A549 (cell line): ENCODE results near the gene CMTR2. TPM values are rescaled to one million over a fixed set of nuclear protein-coding genes. Genes with fewer than 3 reads are reported as not detected.

Source experiments
- ATAC-seq, 2 experiments: fragments of 200-7000 bp in 1 of 2; fragments of >200 bp in 1 of 2; cut with Nextera tagmentation in 1 of 2; cut with Tn5 transposase in 1 of 2; 3 replicates each; pipeline versions ENCODE4 v1.8.0 to v1.9.1; 2018 to 2020; ENCODE audit warnings: mild to moderate bottlenecking in 1 of 2, moderate library complexity in 1 of 2
- CTCF ChIA-PET: fragments of 300-600 bp; sonication (Branson Sonifier 250); formaldehyde crosslinking; extraction: SDS; loops from one replicate; lab custom pipeline; 2021; ENCODE audit warnings: antibody characterized with exemption, inconsistent platforms; lab: Yijun Ruan, JAX
- POLR2A ChIA-PET: fragments of 350-600 bp; formaldehyde crosslinking; extraction: SDS; loops from one replicate; lab custom pipeline; 2021; ENCODE audit warnings: antibody characterized with exemption, inconsistent platforms; lab: Yijun Ruan, JAX
- DNase-seq, 2 experiments: peaks; one replicate each; pipeline versions ENCODE4 v3.0.0 to v3.0.0-alpha.2; 2011 to 2016; ENCODE audit warnings: low read depth in 1 of 2, low spot score in 1 of 2
- FAIRE-seq: peaks from 2 replicates; lab custom pipeline; 2011; peaks lifted over from hg19 to GRCh38; lab: Jason Lieb, UNC
- H3K27ac ChIP-seq, 2 experiments: fragments of >200 bp; sonication (Bioruptor Twin); formaldehyde crosslinking; 3 replicates each; pipeline ENCODE4 v1.5.1; 2016 to 2017
- H3K4me1 ChIP-seq: fragments of >200 bp; sonication (Bioruptor Twin); formaldehyde crosslinking; 3 replicates; pipeline ENCODE4 v1.6.1; 2016
- H3K4me2 ChIP-seq: fragments of >200 bp; sonication (Bioruptor Twin); formaldehyde crosslinking; 3 replicates; pipeline ENCODE4 v1.6.1; 2016
- H3K4me3 ChIP-seq: fragments of >200 bp; sonication (Bioruptor Twin); formaldehyde crosslinking; 3 replicates; pipeline ENCODE4 v1.5.1; 2016
- H3K9me3 ChIP-seq: fragments of >200 bp; sonication (Bioruptor Twin); formaldehyde crosslinking; 3 replicates; pipeline ENCODE4 v1.6.1; 2016
- CBX2 ChIP-seq: fragments of 200-600 bp; sonication (generic); IDR thresholded peaks from 2 replicates; pipeline ENCODE4 v1.6.1; 2016; ENCODE audit warnings: low read depth, mild to moderate bottlenecking, borderline replicate concordance
- CHD4 ChIP-seq: fragments of 200-600 bp; sonication (generic); IDR thresholded peaks from 2 replicates; pipeline ENCODE4 v1.6.1; 2016; ENCODE audit warnings: antibody characterized with exemption, mild to moderate bottlenecking, borderline replicate concordance
- EHMT2 ChIP-seq: fragments of 200-600 bp; sonication (generic); IDR thresholded peaks from 2 replicates; pipeline ENCODE4 v1.6.1; 2016; ENCODE audit warnings: antibody characterized with exemption, low read depth, mild to moderate bottlenecking, moderate library complexity
- EP300 ChIP-seq, 2 experiments: fragments of >200 bp; sonication (Bioruptor Twin); formaldehyde crosslinking; IDR thresholded peaks; 2 replicates in 1 of 2; 3 replicates in 1 of 2; pipeline ENCODE4 v1.6.1; 2016 to 2017
- FOXS1 ChIP-seq: fragments of 250-450 bp; sonication (Bioruptor Pico); IDR thresholded peaks from 2 replicates; pipeline ENCODE4 v1.5.0; 2020; ENCODE audit warnings: mild to moderate bottlenecking, moderate library complexity
- JUN ChIP-seq, 2 experiments: fragments of >200 bp; sonication (Bioruptor Twin); formaldehyde crosslinking; IDR thresholded peaks; 2 replicates in 1 of 2; 3 replicates in 1 of 2; pipeline ENCODE4 v1.6.1; 2016 to 2017
- MAFK ChIP-seq: fragments of 450-650 bp; IDR thresholded peaks from 2 replicates; pipeline ENCODE4 v1.6.1; 2014; ENCODE audit not compliant: partially characterized antibody
- TP53 ChIP-seq: fragments of 250-450 bp; sonication (Bioruptor Pico); IDR thresholded peaks from 2 replicates; pipeline ENCODE4 v1.5.0; 2021; ENCODE audit warnings: mild to moderate bottlenecking, moderate library complexity
- ZFP36 ChIP-seq: fragments of 450-650 bp; IDR thresholded peaks from 2 replicates; pipeline ENCODE4 v1.6.1; 2014; ENCODE audit warnings: borderline replicate concordance; ENCODE audit not compliant: partially characterized antibody
- ZSCAN20 ChIP-seq: fragments of 250-450 bp; sonication (Bioruptor Pico); IDR thresholded peaks from 2 replicates; pipeline ENCODE4 v1.8.0; 2022; ENCODE audit warnings: mild to moderate bottlenecking, moderate library complexity
- whole genome bisulfite sequencing: methylation state at CpG from one replicate; pipeline ENCODE4 v1.1.6; 2017; ENCODE audit errors: missing lambda C conversion rate; 5-methylcytosine and 5-hydroxymethylcytosine counted together
- polyA plus RNA-seq, 4 experiments: library from polyadenylated mRNA; depleted of rRNA in 3 of 4; stranded (reverse); fragments of >200 nt; fragmentation: RNase III in 1 of 4; extraction: RNeasy Plus Mini Kit Qiagen cat#74134 plus additional on column Dnase treatment in 1 of 4; gene quantifications; 2 replicates in 3 of 4; 3 replicates in 1 of 4; pipeline ENCODE4 v1.2.3, GENCODE V29; 2011 to 2017
- TF ChIP-seq, protein P1 (sequence below): fragments of 150-350 bp; IDR thresholded peaks from 2 replicates; pipeline ENCODE4 v1.6.1; 2014; ENCODE audit warnings: low read depth, mild to moderate bottlenecking, low read length
- TF ChIP-seq, protein P2 (sequence below): IDR thresholded peaks from 2 replicates; pipeline ENCODE4 v1.6.1; 2012; ENCODE audit warnings: low read depth, borderline replicate concordance
- TF ChIP-seq, protein P3 (sequence below): fragments of >200 bp; sonication (Bioruptor Twin); formaldehyde crosslinking; IDR thresholded peaks from 3 replicates; pipeline ENCODE4 v1.5.1; 2016

The CMTR2 gene
- polyA plus RNA-seq, 2 of the 4 experiments (the other 2 are of a cell fraction), result 16.9 to 34.9 TPM

DNA sequence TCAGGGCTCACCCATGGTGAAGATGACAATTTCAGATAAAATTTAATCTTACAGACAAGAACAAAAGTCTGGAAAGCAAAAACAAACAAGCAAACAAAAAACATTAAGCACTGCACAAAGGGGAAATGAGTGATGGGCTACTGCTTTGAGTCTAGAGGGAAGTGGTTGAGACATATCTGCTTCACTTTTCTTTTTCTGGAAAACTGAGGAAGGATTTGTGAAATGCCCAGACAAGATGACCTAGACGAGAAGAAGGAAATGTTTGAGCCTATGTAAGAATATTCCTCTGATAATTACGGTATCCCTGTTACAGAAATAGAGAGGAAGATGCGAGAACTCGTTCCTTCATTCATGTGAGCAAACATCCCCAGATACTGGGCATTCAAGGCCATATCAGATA, 47.2 kb downstream of the CMTR2 start:
- WGBS, result 16% methylated on average over 4 of the region's 4 CpGs
- FAIRE-seq (no peak), ATAC-seq (no peak), DNase-seq (no peak)
- Histone ChIP-seq H3K4me1 (no peaks in the 10 kb centered on the region), H3K4me3 (no peak overlapping the region), H3K9me3 (no peaks in the 10 kb centered on the region), H3K27ac (no peak overlapping the region), H3K4me2 (no peak overlapping the region)
- no peak for TF ChIP-seq ZFP36
- TF ChIP-seq, protein P1, sequence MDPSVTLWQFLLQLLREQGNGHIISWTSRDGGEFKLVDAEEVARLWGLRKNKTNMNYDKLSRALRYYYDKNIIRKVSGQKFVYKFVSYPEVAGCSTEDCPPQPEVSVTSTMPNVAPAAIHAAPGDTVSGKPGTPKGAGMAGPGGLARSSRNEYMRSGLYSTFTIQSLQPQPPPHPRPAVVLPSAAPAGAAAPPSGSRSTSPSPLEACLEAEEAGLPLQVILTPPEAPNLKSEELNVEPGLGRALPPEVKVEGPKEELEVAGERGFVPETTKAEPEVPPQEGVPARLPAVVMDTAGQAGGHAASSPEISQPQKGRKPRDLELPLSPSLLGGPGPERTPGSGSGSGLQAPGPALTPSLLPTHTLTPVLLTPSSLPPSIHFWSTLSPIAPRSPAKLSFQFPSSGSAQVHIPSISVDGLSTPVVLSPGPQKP, result no peak
- no peak for TF ChIP-seq CHD4
- no peak for TF ChIP-seq EP300 (IDR thresholded peaks at IDR 0.05)
- TF ChIP-seq, protein P2, sequence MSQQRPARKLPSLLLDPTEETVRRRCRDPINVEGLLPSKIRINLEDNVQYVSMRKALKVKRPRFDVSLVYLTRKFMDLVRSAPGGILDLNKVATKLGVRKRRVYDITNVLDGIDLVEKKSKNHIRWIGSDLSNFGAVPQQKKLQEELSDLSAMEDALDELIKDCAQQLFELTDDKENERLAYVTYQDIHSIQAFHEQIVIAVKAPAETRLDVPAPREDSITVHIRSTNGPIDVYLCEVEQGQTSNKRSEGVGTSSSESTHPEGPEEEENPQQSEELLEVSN, result no peak
- TF ChIP-seq, protein P3, sequence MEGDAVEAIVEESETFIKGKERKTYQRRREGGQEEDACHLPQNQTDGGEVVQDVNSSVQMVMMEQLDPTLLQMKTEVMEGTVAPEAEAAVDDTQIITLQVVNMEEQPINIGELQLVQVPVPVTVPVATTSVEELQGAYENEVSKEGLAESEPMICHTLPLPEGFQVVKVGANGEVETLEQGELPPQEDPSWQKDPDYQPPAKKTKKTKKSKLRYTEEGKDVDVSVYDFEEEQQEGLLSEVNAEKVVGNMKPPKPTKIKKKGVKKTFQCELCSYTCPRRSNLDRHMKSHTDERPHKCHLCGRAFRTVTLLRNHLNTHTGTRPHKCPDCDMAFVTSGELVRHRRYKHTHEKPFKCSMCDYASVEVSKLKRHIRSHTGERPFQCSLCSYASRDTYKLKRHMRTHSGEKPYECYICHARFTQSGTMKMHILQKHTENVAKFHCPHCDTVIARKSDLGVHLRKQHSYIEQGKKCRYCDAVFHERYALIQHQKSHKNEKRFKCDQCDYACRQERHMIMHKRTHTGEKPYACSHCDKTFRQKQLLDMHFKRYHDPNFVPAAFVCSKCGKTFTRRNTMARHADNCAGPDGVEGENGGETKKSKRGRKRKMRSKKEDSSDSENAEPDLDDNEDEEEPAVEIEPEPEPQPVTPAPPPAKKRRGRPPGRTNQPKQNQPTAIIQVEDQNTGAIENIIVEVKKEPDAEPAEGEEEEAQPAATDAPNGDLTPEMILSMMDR, result no peak
- no peak for TF ChIP-seq TP53
- TF ChIP-seq ZSCAN20 (CRISPR knock-in tag), result no peak
- no peak for TF ChIP-seq JUN (IDR thresholded peaks at IDR 0.05)
- no peak for TF ChIP-seq MAFK
- TF ChIP-seq FOXS1, result no peak
- TF ChIP-seq EHMT2, result no peak
- no peak for TF ChIP-seq CBX2
- POLR2A ChIA-PET, result no interaction called here
- CTCF ChIA-PET, result no interaction called here

Other genes with a start within 250 kb of the CMTR2 start
- gene HYDIN, start 58.7 kb downstream of the CMTR2 start, polyA plus RNA-seq (2011; rRNA removed), result 0.30 and 0.41 TPM in 2 replicates
- gene HYDIN, start 58.7 kb downstream of the CMTR2 start, polyA plus RNA-seq (2017; fragmentation: RNase III; extraction: RNeasy Plus Mini Kit Qiagen cat#74134 plus additional on column Dnase treatment), result 0.21 to 0.33 TPM (median 0.23 TPM) in 3 replicates
- 2.3 and 3.7 TPM in 2 replicates for gene CALB2, start 69.3 kb upstream of the CMTR2 start, polyA plus RNA-seq (2011; rRNA removed)
- 4.6 to 10.1 TPM (median 6.4 TPM) in 3 replicates for gene CALB2, start 69.3 kb upstream of the CMTR2 start, polyA plus RNA-seq (2017; fragmentation: RNase III; extraction: RNeasy Plus Mini Kit Qiagen cat#74134 plus additional on column Dnase treatment)
- not detected in 2 replicates for gene TLE7, start 152.7 kb upstream of the CMTR2 start, polyA plus RNA-seq (2011; rRNA removed)
- gene TLE7, start 152.7 kb upstream of the CMTR2 start, polyA plus RNA-seq (2017; fragmentation: RNase III; extraction: RNeasy Plus Mini Kit Qiagen cat#74134 plus additional on column Dnase treatment), result not detected in 3 replicates
- gene ZNF23, start 172.8 kb upstream of the CMTR2 start, polyA plus RNA-seq (2011; rRNA removed), result 6.1 and 8.7 TPM in 2 replicates
- 6.2 to 7.7 TPM (median 7.1 TPM) in 3 replicates for gene ZNF23, start 172.8 kb upstream of the CMTR2 start, polyA plus RNA-seq (2017; fragmentation: RNase III; extraction: RNeasy Plus Mini Kit Qiagen cat#74134 plus additional on column Dnase treatment)
- gene ZNF19, start 199.9 kb upstream of the CMTR2 start, polyA plus RNA-seq (2011; rRNA removed), result 3.9 and 4.4 TPM in 2 replicates
- 2.0 to 2.4 TPM (median 2.3 TPM) in 3 replicates for gene ZNF19, start 199.9 kb upstream of the CMTR2 start, polyA plus RNA-seq (2017; fragmentation: RNase III; extraction: RNeasy Plus Mini Kit Qiagen cat#74134 plus additional on column Dnase treatment)
- 0.08 and 0.12 TPM in 2 replicates for gene CHST4, start 237.0 kb upstream of the CMTR2 start, polyA plus RNA-seq (2011; rRNA removed)
- gene CHST4, start 237.0 kb upstream of the CMTR2 start, polyA plus RNA-seq (2017; fragmentation: RNase III; extraction: RNeasy Plus Mini Kit Qiagen cat#74134 plus additional on column Dnase treatment), result 0.04 to 0.10 TPM (median 0.05 TPM) in 3 replicates